Astrocyte of the spinal cord (primary cell): ENCODE measurements around the gene CITED1.
"Not testable (repeated sequence)": the region's sequence is repeated elsewhere in the genome, so short reads cannot be mapped to it uniquely, and the experiment has no call there.

Experiments
- DNase-seq: peaks from one replicate; pipeline ENCODE4 v3.0.0; 2011; ENCODE audit warnings: low read depth, low spot score
- H3K4me3 ChIP-seq: 2 replicates; pipeline ENCODE4 v1.5.1; 2011; ENCODE audit warnings: low read depth, mild to moderate bottlenecking, low read length, moderate library complexity
- CTCF ChIP-seq: IDR thresholded peaks from 2 replicates; pipeline ENCODE4 v1.5.1; 2012; ENCODE audit warnings: low read depth, mild to moderate bottlenecking, low read length, inconsistent platforms
- in situ Hi-C: cut with HindIII; loops from 2 replicates; pipeline ENCODE4 v1.10.0; 2017; ENCODE audit warnings: low sequenced_read_pairs

CITED1 gene

GRCh38 chrX:72346302-72346949 is 40.7 kb upstream of the CITED1 start:
- H3K4me3 ChIP-seq, result no peak overlapping the region
- in situ Hi-C loops, result no loop called here
- no peak for DNase-seq
- TF ChIP-seq CTCF, result no peak

GRCh38 chrX:72340626-72341025 is 34.9 kb upstream of the CITED1 start:
- no peak for DNase-seq
- in situ Hi-C loops, result no loop called here
- no peak for TF ChIP-seq CTCF
- no peak overlapping the region for H3K4me3 ChIP-seq

- DNase-seq, result no peak
- in situ Hi-C loops, result no loop called here
- H3K4me3 ChIP-seq, result no peak overlapping the region
- no peak for TF ChIP-seq CTCF
Observed at GRCh38 chrX:72340041-72340440, 34.3 kb upstream of the CITED1 start.

GRCh38 chrX:72330131-72330530 is 24.4 kb upstream of the CITED1 start:
- H3K4me3 ChIP-seq, result no peak overlapping the region
- in situ Hi-C loops, result no loop called here
- no peak for TF ChIP-seq CTCF
- no peak for DNase-seq

GRCh38 chrX:72326605-72327300 is 21.0 kb upstream of the CITED1 start:
- no peak overlapping the region for H3K4me3 ChIP-seq
- no peak for TF ChIP-seq CTCF
- in situ Hi-C loops, result no loop called here
- DNase-seq, result no peak

GRCh38 chrX:72319651-72320050 is 13.9 kb upstream of the CITED1 start:
- in situ Hi-C loops, DNase-seq, H3K4me3 ChIP-seq: not testable (repeated sequence)

GRCh38 chrX:72317139-72317538 is 11.4 kb upstream of the CITED1 start:
- no peak overlapping the region for H3K4me3 ChIP-seq
- no peak for TF ChIP-seq CTCF
- in situ Hi-C loops, result no loop called here
- no peak for DNase-seq
